Medulla oblongata (tissue), 1 donor: ENCODE measurements around the gene CES5A.
"Not testable (repeated sequence)": the region's sequence is repeated elsewhere in the genome, so short reads cannot be mapped to it uniquely, and the experiment has no call there.

Source experiments
- DNase-seq: peaks from one replicate; pipeline ENCODE4 v3.0.0-alpha.2; 2015; ENCODE audit errors: extremely low spot score

CES5A gene

GRCh38 chr16:55873122-55873521 is 2.1 kb downstream of the CES5A start:
- DNase-seq: no peak

- DNase-seq: no peak
Observed at GRCh38 chr16:55872130-55872529, 3.0 kb downstream of the CES5A start.

- DNase-seq: no peak
Observed at GRCh38 chr16:55871411-55872038, 3.6 kb downstream of the CES5A start.

GRCh38 chr16:55868980-55869379 is 6.2 kb downstream of the CES5A start:
- DNase-seq: no peak

- no peak for DNase-seq
Observed at GRCh38 chr16:55868137-55868536, 7.0 kb downstream of the CES5A start.

- DNase-seq: no peak
Observed at GRCh38 chr16:55861288-55861687, 13.9 kb downstream of the CES5A start.

- not testable (repeated sequence) for DNase-seq
Observed at GRCh38 chr16:55857650-55858049, 17.5 kb downstream of the CES5A start.

- DNase-seq: no peak
Observed at GRCh38 chr16:55856950-55857349, 18.2 kb downstream of the CES5A start.

GRCh38 chr16:55853114-55853513 is 22.1 kb downstream of the CES5A start:
- no peak for DNase-seq

GRCh38 chr16:55849536-55849935 is 25.6 kb downstream of the CES5A start:
- DNase-seq: no peak

- no peak for DNase-seq
Observed at GRCh38 chr16:55846598-55847346, 28.4 kb downstream of the CES5A start.

GRCh38 chr16:55843105-55843395 is 32.1 kb downstream of the CES5A start:
- DNase-seq: no peak

- DNase-seq: peak; percentile 81
Observed at GRCh38 chr16:55842369-55843104, 32.6 kb downstream of the CES5A start.

GRCh38 chr16:55839115-55839514 is 36.1 kb downstream of the CES5A start:
- peak; percentile 24 for DNase-seq

GRCh38 chr16:55836158-55836611 is 39.0 kb downstream of the CES5A start:
- no peak for DNase-seq

- DNase-seq: peak; percentile 56
Observed at GRCh38 chr16:55835581-55835980, 39.6 kb downstream of the CES5A start.

GRCh38 chr16:55835173-55835572 is 40.0 kb downstream of the CES5A start:
- not testable (repeated sequence) for DNase-seq

- DNase-seq: peak; percentile 67
Observed at GRCh38 chr16:55834049-55834448, 41.1 kb downstream of the CES5A start.

GRCh38 chr16:55832773-55833691 is 42.1 kb downstream of the CES5A start, which contains the start of gene CES1:
TSS of gene CES1 (minus strand) at chr16:55833096. CDS start at chr16:55833055, 41 bp downstream.
- DNase-seq: no peak

GRCh38 chr16:55832425-55832772 is 42.8 kb downstream of the CES5A start:
- no peak for DNase-seq

GRCh38 chr16:55830658-55831294 is 44.4 kb downstream of the CES5A start:
- no peak for DNase-seq
